KMS-11 (cell line): Measurements from ENCODE around the gene LMO7.
A peak's percentile ranks its signal among the peaks of the same experiment; 100 is the strongest.

ENCODE experiments used
- H2AFZ ChIP-seq: fragments of 200-600 bp; sonication (generic); 2 replicates; pipeline ENCODE4 v1.6.1; 2016; ENCODE audit warnings: antibody characterized with exemption, mixed run types, low read depth
- H3K27ac ChIP-seq: fragments of 200-600 bp; sonication (generic); 2 replicates; pipeline ENCODE4 v1.6.1; 2016; ENCODE audit warnings: mild to moderate bottlenecking, mixed run types
- H3K27me3 ChIP-seq: fragments of 200-600 bp; sonication (generic); 2 replicates; pipeline ENCODE4 v1.6.1; 2017; ENCODE audit warnings: mild to moderate bottlenecking, low read depth, mixed run types, moderate library complexity; ENCODE audit not compliant: insufficient read depth
- H3K36me3 ChIP-seq: fragments of 200-600 bp; sonication (generic); 2 replicates; pipeline ENCODE4 v1.6.1; 2017; ENCODE audit warnings: mild to moderate bottlenecking, mixed run types; ENCODE audit not compliant: insufficient read depth
- H3K4me1 ChIP-seq: fragments of 200-600 bp; sonication (generic); 2 replicates; pipeline ENCODE4 v1.6.1; 2016; ENCODE audit warnings: mild to moderate bottlenecking, low read depth, mixed run types; ENCODE audit not compliant: poor library complexity, severe bottlenecking
- H3K4me2 ChIP-seq: fragments of 200-600 bp; sonication (generic); 2 replicates; pipeline ENCODE4 v1.7.0; 2016; ENCODE audit warnings: mild to moderate bottlenecking, mixed run types
- H3K4me3 ChIP-seq: fragments of 200-600 bp; sonication (generic); IDR thresholded peaks from 2 replicates; pipeline ENCODE4 v1.6.1; 2017; ENCODE audit warnings: low read depth, low read length, mixed read lengths; ENCODE audit not compliant: insufficient read depth
- H3K79me2 ChIP-seq: fragments of 200-600 bp; sonication (generic); 2 replicates; pipeline ENCODE4 v1.6.1; 2016; ENCODE audit warnings: low read depth, mixed run types; ENCODE audit not compliant: insufficient read depth
- H3K9ac ChIP-seq: fragments of 200-600 bp; sonication (generic); 2 replicates; pipeline ENCODE4 v1.6.1; 2016; ENCODE audit warnings: mild to moderate bottlenecking, mixed run types
- H4K20me1 ChIP-seq: fragments of 200-600 bp; sonication (generic); 2 replicates; pipeline ENCODE4 v1.6.1; 2016; ENCODE audit warnings: mild to moderate bottlenecking, mixed run types; ENCODE audit not compliant: insufficient read depth
- CTCF ChIP-seq: fragments of 200-600 bp; sonication (generic); conservative IDR thresholded peaks from 2 replicates; pipeline ENCODE4 v1.6.1; 2017; ENCODE audit warnings: low read depth, mild to moderate bottlenecking, antibody characterized with exemption, low read length, moderate library complexity, mixed read lengths

Gene LMO7

GRCh38 chr13:75762955-75763354 lies 126.8 kb downstream of the LMO7 start:
- TF ChIP-seq CTCF, result no peak
- H3K27ac ChIP-seq, result no peak overlapping the region
- H2AFZ ChIP-seq, result no peak overlapping the region
- no peaks in the 10 kb centered on the region for H3K36me3 ChIP-seq
- no peaks in the 10 kb centered on the region for H4K20me1 ChIP-seq
- peak overlapping the region; percentile 38; the same call in 1 of the 2 replicates for H3K4me2 ChIP-seq
- H3K4me3 ChIP-seq, result no peak overlapping the region
- H3K27me3 ChIP-seq, result no peaks in the 10 kb centered on the region
- no peak overlapping the region for H3K9ac ChIP-seq
- peaks cover 25% of the 10 kb centered on the region for H3K4me1 ChIP-seq
- no peaks in the 10 kb centered on the region for H3K79me2 ChIP-seq

GRCh38 chr13:75763512-75763911 lies 127.4 kb downstream of the LMO7 start:
- no peak overlapping the region for H3K4me3 ChIP-seq
- no peak overlapping the region for H3K4me2 ChIP-seq
- H2AFZ ChIP-seq, result no peak overlapping the region
- peaks cover 25% of the 10 kb centered on the region for H3K4me1 ChIP-seq
- H3K27me3 ChIP-seq, result no peaks in the 10 kb centered on the region
- H3K79me2 ChIP-seq, result no peaks in the 10 kb centered on the region
- H3K36me3 ChIP-seq, result no peaks in the 10 kb centered on the region
- H3K9ac ChIP-seq, result no peak overlapping the region
- no peaks in the 10 kb centered on the region for H4K20me1 ChIP-seq
- no peak overlapping the region for H3K27ac ChIP-seq
- TF ChIP-seq CTCF, result no peak

- H3K4me3 ChIP-seq, result no peak overlapping the region
- no peaks in the 10 kb centered on the region for H3K36me3 ChIP-seq
- no peak overlapping the region for H3K9ac ChIP-seq
- no peak for TF ChIP-seq CTCF
- H3K4me1 ChIP-seq, result peaks cover 25% of the 10 kb centered on the region
- no peak overlapping the region for H2AFZ ChIP-seq
- H3K27ac ChIP-seq, result no peak overlapping the region
- no peaks in the 10 kb centered on the region for H3K27me3 ChIP-seq
- H3K4me2 ChIP-seq, result no peak overlapping the region
- H3K79me2 ChIP-seq, result no peaks in the 10 kb centered on the region
- H4K20me1 ChIP-seq, result no peaks in the 10 kb centered on the region
Observed at GRCh38 chr13:75764251-75764925, 128.3 kb downstream of the LMO7 start.

GRCh38 chr13:75764926-75765310 lies 128.8 kb downstream of the LMO7 start:
- Histone ChIP-seq H3K4me1 (peaks cover 25% of the 10 kb centered on the region), H4K20me1 (no peaks in the 10 kb centered on the region), H3K27me3 (no peaks in the 10 kb centered on the region), H3K4me2 (no peak overlapping the region), H3K79me2 (no peaks in the 10 kb centered on the region), H3K36me3 (no peaks in the 10 kb centered on the region), H2AFZ (no peak overlapping the region), H3K9ac (no peak overlapping the region), H3K27ac (no peak overlapping the region), H3K4me3 (no peak overlapping the region)
- no peak for TF ChIP-seq CTCF
